Right ventricle myocardium inferior (tissue), 1 donor: ENCODE results near the gene POLK. TPM values are rescaled to one million over a fixed set of nuclear protein-coding genes. Genes with fewer than 3 reads are reported as not detected.
"Not testable (repeated sequence)": the region's sequence is repeated elsewhere in the genome, so short reads cannot be mapped to it uniquely, and the experiment has no call there.

Source experiments
- ATAC-seq: fragments of 200-7000 bp; cut with Tn5 transposase; one replicate; pipeline ENCODE4 v1.9.1; 2020; ENCODE audit warnings: mild to moderate bottlenecking, moderate library complexity
- DNase-seq: peaks from one replicate; pipeline ENCODE4 v3.0.0; 2021; ENCODE audit errors: missing footprints
- intact Hi-C: fragments of 100-400 bp; cut with DNase I; formaldehyde crosslinking; loops from one replicate; pipeline ENCODE4 v1.11.0; 2022
- total RNA-seq: library from RNA; stranded (reverse); fragmentation: NEBNext Ultra II Directional; extraction: Animal tissue kit (Norgen Biotek cat#: 25700); gene quantifications from one replicate; pipeline ENCODE4 v1.2.1, GENCODE V29; 2021
- donor health status: DM: no; HTN: yes; CAD: no; lungs with severe emphysema.

POLK gene
- total RNA-seq, 1 donor from 2014 or later = 20.1 TPM

DNA sequence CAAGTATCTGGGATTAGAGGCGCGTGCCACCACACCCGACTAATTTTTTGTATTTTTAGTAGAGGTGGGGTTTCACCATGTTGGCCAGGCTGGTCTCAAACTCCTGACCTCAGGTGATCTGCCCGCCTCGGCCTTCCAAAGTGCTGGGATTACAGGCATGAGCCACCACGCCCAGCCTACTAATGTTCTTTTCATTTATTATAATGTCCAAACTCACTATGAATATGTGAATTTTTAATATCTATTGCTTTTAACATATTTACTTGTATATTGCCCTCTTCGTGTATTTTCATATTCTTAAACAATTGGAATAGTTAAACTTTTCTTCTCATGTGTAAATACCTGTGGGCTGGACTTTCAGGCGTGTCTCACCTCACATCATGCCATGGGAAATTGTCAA, 66.6 kb downstream of the POLK start:
- not testable (repeated sequence) for DNase-seq, ATAC-seq
- intact Hi-C loops = loop anchor here (5.0 kb wide), 1 partner anchor 66 kb away; the partner anchor contains the start of genes CERT1 and POLK

DNA sequence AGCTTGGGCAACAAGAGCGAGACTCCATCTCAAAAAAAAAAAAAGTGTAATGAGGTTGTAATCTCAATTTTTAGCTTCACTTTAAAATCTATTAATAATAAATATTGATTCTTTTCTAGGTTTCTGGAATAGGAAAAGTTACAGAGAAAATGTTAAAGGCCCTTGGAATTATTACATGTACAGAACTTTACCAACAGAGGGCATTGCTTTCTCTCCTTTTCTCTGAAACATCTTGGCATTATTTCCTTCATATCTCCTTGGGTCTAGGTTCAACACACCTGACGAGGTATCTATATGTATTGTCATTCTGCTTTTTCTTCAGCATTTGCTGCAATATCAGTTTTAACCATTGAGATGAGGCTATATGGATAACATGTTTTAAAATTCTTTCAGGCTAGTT, 73.0 kb downstream of the POLK start:
- DNase-seq = no peak
- ATAC-seq = no peak
- intact Hi-C loops = no loop called here

DNA sequence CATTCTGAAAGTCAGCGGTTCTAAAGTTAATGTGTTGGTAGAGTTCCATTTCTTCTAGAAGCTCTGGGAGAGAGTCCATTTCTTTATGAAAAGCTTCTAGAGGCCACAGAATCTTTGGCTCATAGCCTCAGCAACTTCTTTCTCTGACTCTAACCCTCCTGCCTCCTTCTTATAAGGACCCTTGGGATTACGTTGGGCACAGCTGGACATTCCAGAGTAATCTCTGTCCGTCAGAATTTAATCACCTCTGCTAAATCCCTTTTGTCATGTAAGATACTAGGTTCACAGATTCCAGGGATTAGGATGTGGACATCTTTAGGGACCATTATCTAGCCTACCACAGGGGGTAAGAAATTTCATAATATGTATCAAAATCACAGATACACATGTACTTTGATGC, 77.0 kb downstream of the POLK start:
- DNase-seq (no peak), ATAC-seq (no peak)
- intact Hi-C loops = no loop called here

DNA sequence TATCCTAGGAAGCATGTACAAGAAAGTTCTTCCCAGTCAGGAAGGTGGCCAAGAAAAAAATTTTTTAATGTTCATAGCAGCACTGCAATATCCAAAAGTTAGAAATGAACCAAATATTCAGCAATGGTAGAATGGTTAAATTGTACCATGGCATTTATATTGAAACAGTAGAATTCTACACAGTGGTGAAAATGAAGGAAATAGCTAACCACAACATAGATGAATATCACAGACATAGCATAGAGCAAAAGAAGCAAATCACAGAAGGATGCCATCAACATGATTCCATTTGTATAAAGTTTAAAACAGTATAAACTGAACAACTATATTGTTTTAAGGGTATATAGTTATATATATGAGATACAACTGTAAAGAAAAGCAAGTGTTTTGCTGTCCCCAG, 88.8 kb downstream of the POLK start:
- intact Hi-C loops = no loop called here
- no peak for ATAC-seq

GRCh38 chr5:75601567-75601966, 89.9 kb downstream of the POLK start:
- ATAC-seq (no peak), DNase-seq (no peak)
- intact Hi-C loops = no loop called here

More for the DNA sequence above, 88.8 kb downstream of the POLK start:
- no peak for DNase-seq

GRCh38 chr5:75601996-75602395, 90.3 kb downstream of the POLK start:
- DNase-seq = no peak
- no peak for ATAC-seq
- intact Hi-C loops = no loop called here

- intact Hi-C loops = no loop called here
- no peak for DNase-seq
- ATAC-seq = no peak
Observed at GRCh38 chr5:75603371-75603770, 91.7 kb downstream of the POLK start.

DNA sequence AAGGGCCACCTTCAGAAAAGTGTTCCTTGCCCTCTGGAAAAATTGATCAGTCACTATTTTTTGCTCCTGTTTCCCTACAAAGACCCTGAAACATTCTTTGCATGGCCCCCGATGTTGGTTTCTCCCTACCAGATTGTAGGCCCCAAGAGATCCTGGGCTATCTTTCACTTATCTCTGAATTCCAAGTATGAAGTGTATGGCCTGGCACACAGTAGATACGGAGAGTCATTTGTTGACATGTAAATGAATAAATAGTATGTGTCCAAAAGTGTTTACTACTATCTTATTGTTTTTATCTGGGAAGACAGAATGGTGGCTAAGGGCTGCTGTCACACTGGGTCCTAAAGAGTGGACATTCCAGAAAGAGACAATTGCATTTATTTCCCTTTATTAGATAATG, 92.1 kb downstream of the POLK start:
- intact Hi-C loops = no loop called here
- ATAC-seq = no peak
- DNase-seq = no peak

- ATAC-seq, DNase-seq, intact Hi-C loops: not testable (repeated sequence)
Observed at GRCh38 chr5:75607341-75607740, 95.7 kb downstream of the POLK start.

GRCh38 chr5:75608870-75609269, 97.2 kb downstream of the POLK start:
- intact Hi-C loops = no loop called here
- ATAC-seq (no peak), DNase-seq (no peak)

DNA sequence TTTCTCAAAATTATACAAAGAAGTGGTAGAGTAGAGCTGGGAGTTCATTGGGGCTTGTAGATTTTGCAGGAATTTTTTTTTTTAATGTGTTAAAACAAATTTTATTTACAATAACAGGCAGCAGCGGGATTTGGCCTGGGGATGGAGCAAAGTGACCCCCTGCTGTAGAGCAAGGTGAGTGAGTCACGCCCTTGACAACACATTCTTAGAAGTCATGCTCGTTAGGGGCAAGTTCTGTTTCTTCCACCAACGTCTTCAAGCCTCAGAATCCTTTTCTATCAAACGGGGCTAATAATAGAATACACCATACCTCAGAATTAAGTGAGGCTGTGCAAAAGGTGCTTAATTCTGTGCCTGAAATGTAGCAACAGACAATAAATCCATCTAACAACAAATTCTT, 98.5 kb downstream of the POLK start:
- ATAC-seq = no peak
- no peak for DNase-seq
- intact Hi-C loops = no loop called here

GRCh38 chr5:75610859-75611310, 99.2 kb downstream of the POLK start:
- DNase-seq, ATAC-seq, intact Hi-C loops: not testable (repeated sequence)

DNA sequence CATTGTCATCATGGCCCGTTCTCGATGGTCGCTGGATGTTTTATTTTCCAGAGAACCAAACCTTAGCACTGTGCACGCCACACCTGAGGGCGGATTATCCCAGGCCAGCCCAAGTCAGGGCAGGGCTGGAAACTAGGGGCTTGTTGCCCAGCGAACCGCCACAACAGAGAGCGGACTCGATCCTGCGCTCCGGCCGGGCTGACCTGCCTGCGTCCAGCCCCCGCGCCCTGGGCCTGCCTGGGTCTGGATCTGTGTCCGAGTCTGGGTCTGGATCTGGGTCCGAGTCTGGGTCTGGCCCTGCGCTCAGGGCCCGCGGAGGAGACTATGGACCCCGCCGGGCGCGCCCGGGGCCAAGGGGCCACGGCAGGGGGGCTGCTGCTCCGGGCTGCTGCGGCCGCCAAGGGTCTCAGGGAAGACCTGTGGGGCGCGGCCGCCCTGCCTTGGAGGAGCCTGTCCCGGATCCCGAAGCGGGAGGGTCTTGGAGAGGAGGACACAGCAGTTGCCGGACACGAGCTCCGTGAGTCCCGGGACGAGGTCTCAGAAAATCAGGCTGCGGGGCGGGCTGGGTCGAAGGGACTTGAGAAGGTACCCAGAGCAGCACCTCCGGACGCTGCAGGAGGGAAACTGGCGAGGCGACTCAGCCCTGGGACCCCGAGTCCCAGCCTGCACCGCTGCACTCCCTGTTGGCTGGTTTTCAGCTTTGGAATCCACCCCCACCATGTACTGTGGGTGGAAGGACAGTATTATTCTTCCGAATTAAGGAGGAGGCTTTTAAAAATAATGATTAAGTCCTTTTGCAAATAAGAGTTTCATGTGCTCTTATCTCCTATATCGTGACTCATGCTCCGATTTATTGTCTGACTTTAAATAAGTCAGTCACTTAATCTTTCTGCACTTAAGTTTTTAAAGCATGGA, 99.9 kb downstream of the POLK start, which contains the start of gene ANKDD1B:
ANKDD1B (plus strand) TSS at position 143 of the 915 bp plus-strand sequence; CDS start at position 325, 182 bp downstream.
- ATAC-seq = peak; percentile 48
- intact Hi-C loops = no loop called here
- peak; percentile 65 for DNase-seq

DNA sequence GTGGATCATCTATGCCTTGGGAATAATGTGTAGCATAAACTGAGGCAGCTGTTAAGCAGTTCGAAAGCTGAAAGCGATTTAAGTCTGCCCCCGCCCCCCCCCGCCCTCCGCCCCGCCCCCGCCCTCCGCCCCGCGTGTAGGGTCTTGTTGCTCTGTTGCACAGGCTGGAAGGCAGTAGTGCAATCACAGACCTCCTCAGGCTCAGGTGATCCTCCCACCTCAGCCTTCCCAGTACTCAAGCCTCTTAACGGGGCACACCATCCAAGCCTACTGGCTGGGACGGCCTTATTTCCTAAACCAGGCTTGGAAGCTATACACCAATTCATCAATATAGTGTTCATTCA, 100.5 kb downstream of the POLK start:
- DNase-seq = no peak
- intact Hi-C loops = no loop called here
- ATAC-seq = no peak

GRCh38 chr5:75612901-75613300, 101.2 kb downstream of the POLK start:
- intact Hi-C loops = no loop called here
- ATAC-seq = no peak
- no peak for DNase-seq

DNA sequence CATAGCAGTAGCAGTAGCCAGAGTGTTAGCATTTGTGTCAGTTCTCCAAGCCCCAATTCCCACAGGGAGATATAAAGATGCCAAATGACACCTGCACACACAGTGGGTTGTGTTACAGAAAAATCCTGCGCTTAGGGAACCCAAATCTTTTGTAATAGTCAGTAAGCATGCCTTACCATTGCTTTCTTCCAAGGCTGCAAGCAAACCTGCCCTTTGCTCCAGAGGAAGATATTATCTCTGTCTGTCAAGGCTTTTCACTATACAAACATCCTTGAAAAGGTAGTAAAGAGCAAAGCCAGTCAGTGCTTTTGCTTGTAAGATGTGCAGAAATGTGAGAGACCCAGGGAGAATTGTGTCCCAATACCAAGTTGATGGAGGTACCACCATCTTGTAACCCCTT, 102.5 kb downstream of the POLK start:
- DNase-seq = no peak
- intact Hi-C loops = no loop called here

GRCh38 chr5:75616371-75616881, 104.7 kb downstream of the POLK start:
- ATAC-seq (no peak), DNase-seq (no peak)
- intact Hi-C loops = no loop called here

More for the DNA sequence above, 102.5 kb downstream of the POLK start:
- ATAC-seq = no peak

DNA sequence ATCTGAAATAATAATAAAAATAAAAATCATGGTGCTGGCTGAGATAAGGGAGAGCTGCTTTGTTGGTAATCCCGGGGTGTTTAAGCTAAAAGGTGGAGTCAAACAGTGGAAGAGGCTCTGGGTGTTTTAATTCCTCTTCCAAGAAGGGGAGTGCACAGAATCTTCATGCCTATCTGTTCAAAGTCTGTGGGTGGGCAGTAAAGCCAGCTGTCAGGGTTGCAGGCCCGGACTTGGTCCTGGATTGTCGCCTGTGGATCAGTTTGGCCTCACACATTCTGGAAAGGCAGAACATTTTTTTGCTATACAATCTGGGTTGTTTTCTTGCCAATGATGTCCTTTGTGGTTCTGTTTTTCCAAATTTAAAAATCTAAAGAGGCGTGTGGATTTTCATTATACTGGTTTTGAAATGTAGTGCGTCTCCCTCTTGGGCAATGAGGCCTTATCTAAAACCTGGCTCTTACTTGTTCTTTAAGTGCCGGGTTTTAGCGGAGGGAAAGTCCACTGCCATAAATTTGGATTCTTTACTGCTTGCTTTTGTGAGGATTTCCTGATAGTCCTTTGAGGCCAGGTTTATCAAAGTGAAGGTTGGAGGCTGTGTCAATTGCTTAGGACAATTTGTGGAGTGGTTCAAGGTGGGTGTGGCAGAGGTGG, 105.4 kb downstream of the POLK start:
- DNase-seq (no peak), ATAC-seq (no peak)
- intact Hi-C loops = no loop called here

- intact Hi-C loops = no loop called here
- no peak for DNase-seq
- ATAC-seq = no peak
Observed at GRCh38 chr5:75617736-75618352, 106.2 kb downstream of the POLK start.
